ENCODE measurements around the gene CHMP5. TPM values are rescaled to one million over a fixed set of nuclear protein-coding genes. Genes with fewer than 3 reads are reported as not detected.

The CHMP5 gene
- total and polyA plus RNA-seq, 4 donors: 87.3 to 130 (median 111) TPM

GRCh38 chr9:33320230-33320567, 55.4 kb downstream of the CHMP5 start:
- H3K27ac ChIP-seq (ENCODE audit: low read depth, low read length): no peak overlapping the region
- DNase-seq (ENCODE audit: low read depth in 4 of 6, low spot score in 6 of 6): no peak
- H3K4me1 ChIP-seq (ENCODE audit: control insufficient read depth, insufficient read depth, low read length): no peaks in the 10 kb centered on the region
- no peaks in the 10 kb centered on the region for H3K27me3 ChIP-seq (ENCODE audit: control insufficient read depth, insufficient read depth, low read length)
- peaks cover 46% of the 10 kb centered on the region for H3K36me3 ChIP-seq (ENCODE audit: control insufficient read depth, insufficient read depth, low read length)
- no peak overlapping the region for H3K4me3 ChIP-seq (ENCODE audit: low read depth, low read length)
- H3K9me3 ChIP-seq (ENCODE audit: control insufficient read depth, insufficient read depth, low read length): no peaks in the 10 kb centered on the region
- WGBS (ENCODE audit: insufficient coverage): no CpG with 5 or more reads among the region's 1 CpG

DNA sequence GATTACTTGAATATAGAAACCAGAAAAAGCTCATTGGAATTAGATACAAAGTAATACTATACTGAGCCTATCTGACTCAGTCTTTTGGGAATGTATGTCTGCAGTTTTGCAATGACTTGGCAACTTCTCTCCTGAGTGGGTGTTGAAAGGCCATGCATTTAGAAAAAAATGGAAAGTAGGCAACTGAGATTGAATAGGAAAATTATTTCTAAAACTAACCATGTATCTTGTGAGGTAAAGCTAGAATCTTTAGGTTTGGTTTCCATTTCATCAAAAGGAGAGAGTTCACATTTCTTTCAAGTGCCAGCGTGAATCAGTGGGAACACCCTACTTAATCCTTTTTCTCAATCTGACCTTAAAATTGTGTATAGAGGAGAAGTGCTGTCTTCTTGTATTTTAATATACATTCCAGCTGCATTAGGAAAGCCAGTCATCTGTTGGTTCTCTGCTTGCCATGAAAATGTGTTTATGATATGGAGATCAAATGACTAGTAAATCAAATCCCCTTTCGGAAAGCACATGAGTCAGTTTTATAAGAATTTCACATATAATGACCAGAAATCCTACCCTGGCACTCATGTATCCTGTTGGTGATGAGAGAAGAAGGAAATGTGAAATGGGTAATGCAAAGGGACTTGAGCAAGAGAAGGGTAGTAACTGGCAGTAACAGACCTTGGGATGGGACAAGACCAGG, 55.9 kb downstream of the CHMP5 start:
- no peaks in the 10 kb centered on the region for H3K4me1 ChIP-seq (ENCODE audit: control insufficient read depth, insufficient read depth, low read length)
- no peaks in the 10 kb centered on the region for H3K27me3 ChIP-seq (ENCODE audit: control insufficient read depth, insufficient read depth, low read length)
- peaks cover 44% of the 10 kb centered on the region for H3K36me3 ChIP-seq (ENCODE audit: control insufficient read depth, insufficient read depth, low read length)
- H3K9me3 ChIP-seq (ENCODE audit: control insufficient read depth, insufficient read depth, low read length): no peaks in the 10 kb centered on the region
- H3K27ac ChIP-seq (ENCODE audit: low read depth, low read length): no peak overlapping the region
- WGBS (ENCODE audit: insufficient coverage): no CpG with 5 or more reads among the region's 2 CpGs
- no peak overlapping the region for H3K4me3 ChIP-seq (ENCODE audit: low read depth, low read length)
- no peak for DNase-seq (ENCODE audit: low read depth in 4 of 6, low spot score in 6 of 6)

- no peak for DNase-seq (ENCODE audit: low read depth in 4 of 6, low spot score in 6 of 6)
- H3K27me3 ChIP-seq (ENCODE audit: control insufficient read depth, insufficient read depth, low read length): no peaks in the 10 kb centered on the region
- 97% methylated on average over 4 of the region's 4 CpGs for WGBS (ENCODE audit: insufficient coverage)
- no peak overlapping the region for H3K4me3 ChIP-seq (ENCODE audit: low read depth, low read length)
- no peak overlapping the region for H3K27ac ChIP-seq (ENCODE audit: low read depth, low read length)
- H3K36me3 ChIP-seq (ENCODE audit: control insufficient read depth, insufficient read depth, low read length): peaks cover 32% of the 10 kb centered on the region
- no peaks in the 10 kb centered on the region for H3K9me3 ChIP-seq (ENCODE audit: control insufficient read depth, insufficient read depth, low read length)
- no peaks in the 10 kb centered on the region for H3K4me1 ChIP-seq (ENCODE audit: control insufficient read depth, insufficient read depth, low read length)
Measured at GRCh38 chr9:33329117-33329563, 64.3 kb downstream of the CHMP5 start.

DNA sequence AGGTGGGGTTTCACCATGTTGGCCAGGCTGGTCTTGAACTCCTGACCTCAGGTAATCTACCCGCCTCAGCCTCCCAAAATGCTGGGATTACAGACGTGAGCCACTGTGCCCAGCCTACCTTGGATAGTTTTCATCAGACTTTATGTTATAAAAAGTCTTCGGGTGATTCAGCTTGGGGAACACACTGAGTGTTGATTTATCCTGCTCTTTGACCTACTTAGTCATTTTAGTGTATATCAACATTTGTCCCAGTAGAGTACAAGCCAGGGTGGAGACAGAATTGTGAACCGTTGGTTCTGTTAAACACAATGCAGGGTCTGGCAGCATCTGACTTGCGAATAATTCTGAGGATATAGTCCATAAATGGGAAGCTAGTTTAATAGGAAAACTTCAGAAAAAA, 65.1 kb downstream of the CHMP5 start:
- H3K4me1 ChIP-seq (ENCODE audit: control insufficient read depth, insufficient read depth, low read length): no peaks in the 10 kb centered on the region
- no peaks in the 10 kb centered on the region for H3K9me3 ChIP-seq (ENCODE audit: control insufficient read depth, insufficient read depth, low read length)
- no peak overlapping the region for H3K27ac ChIP-seq (ENCODE audit: low read depth, low read length)
- DNase-seq (ENCODE audit: low read depth in 4 of 6, low spot score in 6 of 6): no peak
- no peak overlapping the region for H3K4me3 ChIP-seq (ENCODE audit: low read depth, low read length)
- H3K27me3 ChIP-seq (ENCODE audit: control insufficient read depth, insufficient read depth, low read length): no peaks in the 10 kb centered on the region
- 93% methylated on average over 3 of the region's 5 CpGs for WGBS (ENCODE audit: insufficient coverage)
- peaks cover 31% of the 10 kb centered on the region for H3K36me3 ChIP-seq (ENCODE audit: control insufficient read depth, insufficient read depth, low read length)

GRCh38 chr9:33331377-33331891, 66.6 kb downstream of the CHMP5 start:
- Histone ChIP-seq H3K27me3 (ENCODE audit: control insufficient read depth, insufficient read depth, low read length) (no peaks in the 10 kb centered on the region), H3K36me3 (ENCODE audit: control insufficient read depth, insufficient read depth, low read length) (peaks cover 31% of the 10 kb centered on the region), H3K4me1 (ENCODE audit: control insufficient read depth, insufficient read depth, low read length) (no peaks in the 10 kb centered on the region), H3K4me3 (ENCODE audit: low read depth, low read length) (no peak overlapping the region), H3K27ac (ENCODE audit: low read depth, low read length) (no peak overlapping the region), H3K9me3 (ENCODE audit: control insufficient read depth, insufficient read depth, low read length) (no peaks in the 10 kb centered on the region)
- no peak for DNase-seq (ENCODE audit: low read depth in 4 of 6, low spot score in 6 of 6)
- no CpG with 5 or more reads among the region's 3 CpGs for WGBS (ENCODE audit: insufficient coverage)

Other genes starting within 250 kb of the CHMP5 start
- 100 to 1,000 TPM; 138 to 199 TPM for gene DNAJA1, start 239.8 kb upstream of the CHMP5 start, total RNA-seq
- 100 to 1,000 TPM; 253 to 276 TPM for gene DNAJA1, start 239.8 kb upstream of the CHMP5 start, polyA plus RNA-seq (ENCODE audit: insufficient read length in 2 of 2)
- gene SMU1, start 188.4 kb upstream of the CHMP5 start, total RNA-seq: 10 to 100 TPM; 37.6 to 45.3 TPM
- gene SMU1, start 188.4 kb upstream of the CHMP5 start, polyA plus RNA-seq (ENCODE audit: insufficient read length in 2 of 2): 10 to 100 TPM; 24.0 to 24.4 TPM
- gene B4GALT1, start 97.7 kb upstream of the CHMP5 start, total RNA-seq: 10 to 100 TPM; 10.7 to 13.3 TPM
- gene B4GALT1, start 97.7 kb upstream of the CHMP5 start, polyA plus RNA-seq (ENCODE audit: insufficient read length in 2 of 2): 10 to 100 TPM in 1 of 2 donors, 1 to 10 TPM in 1; 9.5 to 12.0 TPM
- gene SPINK4, start 24.9 kb upstream of the CHMP5 start, total RNA-seq: not detected
- gene SPINK4, start 24.9 kb upstream of the CHMP5 start, polyA plus RNA-seq (ENCODE audit: insufficient read length in 2 of 2): not detected
- gene BAG1, start 341 bp upstream of the CHMP5 start, total RNA-seq: 10 to 100 TPM; 39.0 to 58.6 TPM
- gene BAG1, start 341 bp upstream of the CHMP5 start, polyA plus RNA-seq (ENCODE audit: insufficient read length in 2 of 2): 100 to 1,000 TPM; 101 to 111 TPM
- gene NFX1, start 25.5 kb downstream of the CHMP5 start, total RNA-seq: 10 to 100 TPM; 24.1 to 29.4 TPM
- gene NFX1, start 25.5 kb downstream of the CHMP5 start, polyA plus RNA-seq (ENCODE audit: insufficient read length in 2 of 2): 10 to 100 TPM; 25.9 to 30.4 TPM
- under 1 TPM; 0.33 to 0.89 TPM for gene AQP7, start 137.5 kb downstream of the CHMP5 start, total RNA-seq
- gene AQP7, start 137.5 kb downstream of the CHMP5 start, polyA plus RNA-seq (ENCODE audit: insufficient read length in 2 of 2): 1 to 10 TPM; 1.2 to 3.1 TPM
- gene AQP3, start 182.5 kb downstream of the CHMP5 start, total RNA-seq: 1 to 10 TPM in 1 of 2 donors, under 1 TPM in 1; 0.50 to 2.5 TPM
- 1 to 10 TPM; 1.0 to 1.6 TPM for gene AQP3, start 182.5 kb downstream of the CHMP5 start, polyA plus RNA-seq (ENCODE audit: insufficient read length in 2 of 2)
- 10 to 100 TPM; 14.5 to 16.5 TPM for gene NOL6, start 208.9 kb downstream of the CHMP5 start, total RNA-seq
- 10 to 100 TPM; 24.1 to 24.2 TPM for gene NOL6, start 208.9 kb downstream of the CHMP5 start, polyA plus RNA-seq (ENCODE audit: insufficient read length in 2 of 2)

Data from spinal cord (tissue), 10 donors.